ENCODE data around the gene RBSN.

DNA sequence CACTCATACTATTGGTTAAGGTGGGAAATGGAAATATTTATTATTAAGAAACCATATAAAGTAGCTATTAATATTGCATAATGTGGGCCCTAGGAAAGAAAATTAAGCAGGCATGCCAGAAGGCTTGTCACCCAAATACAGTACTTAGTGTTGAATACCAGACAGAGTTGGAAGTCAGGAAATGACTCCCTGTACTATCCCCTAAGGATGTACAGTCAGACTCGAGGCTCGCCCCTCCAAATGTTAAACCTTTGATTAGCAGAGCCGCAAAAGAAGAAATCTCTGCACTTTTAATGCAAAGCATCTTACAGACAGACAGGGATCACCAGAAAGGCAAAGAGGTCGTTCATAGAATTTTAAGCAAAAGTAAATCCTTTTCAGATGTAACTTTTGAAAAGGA is 11.3 kb upstream of the RBSN start:
- TF ChIP-seq EZH2 (IDR thresholded peaks at IDR 0.05; ENCODE audit: low read depth, unreplicated experiment) (no peak), JUNB (IDR thresholded peaks at IDR 0.05; ENCODE audit: unreplicated experiment) (no peak), REST (IDR thresholded peaks at IDR 0.05; ENCODE audit: unreplicated experiment) (no peak), ZNF114 (CRISPR knock-in tag; IDR thresholded peaks at IDR 0.05) (no peak), POLR2AphosphoS5 (IDR thresholded peaks at IDR 0.05; ENCODE audit: low read depth) (no peak), CREB1 (CRISPR knock-in tag; IDR thresholded peaks at IDR 0.05; ENCODE audit: low read depth) (no peak), STAT1 (IDR thresholded peaks at IDR 0.05; ENCODE audit: unreplicated experiment) (no peak)
- TF ChIP-seq, protein P1, sequence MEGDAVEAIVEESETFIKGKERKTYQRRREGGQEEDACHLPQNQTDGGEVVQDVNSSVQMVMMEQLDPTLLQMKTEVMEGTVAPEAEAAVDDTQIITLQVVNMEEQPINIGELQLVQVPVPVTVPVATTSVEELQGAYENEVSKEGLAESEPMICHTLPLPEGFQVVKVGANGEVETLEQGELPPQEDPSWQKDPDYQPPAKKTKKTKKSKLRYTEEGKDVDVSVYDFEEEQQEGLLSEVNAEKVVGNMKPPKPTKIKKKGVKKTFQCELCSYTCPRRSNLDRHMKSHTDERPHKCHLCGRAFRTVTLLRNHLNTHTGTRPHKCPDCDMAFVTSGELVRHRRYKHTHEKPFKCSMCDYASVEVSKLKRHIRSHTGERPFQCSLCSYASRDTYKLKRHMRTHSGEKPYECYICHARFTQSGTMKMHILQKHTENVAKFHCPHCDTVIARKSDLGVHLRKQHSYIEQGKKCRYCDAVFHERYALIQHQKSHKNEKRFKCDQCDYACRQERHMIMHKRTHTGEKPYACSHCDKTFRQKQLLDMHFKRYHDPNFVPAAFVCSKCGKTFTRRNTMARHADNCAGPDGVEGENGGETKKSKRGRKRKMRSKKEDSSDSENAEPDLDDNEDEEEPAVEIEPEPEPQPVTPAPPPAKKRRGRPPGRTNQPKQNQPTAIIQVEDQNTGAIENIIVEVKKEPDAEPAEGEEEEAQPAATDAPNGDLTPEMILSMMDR (conservative IDR thresholded peaks at IDR 0.05; ENCODE audit: low read depth in 2 of 2): no peak

Data from GM23338 (cell line).